Measurements from ENCODE around the gene HSD3B7. TPM values are rescaled to one million over a fixed set of nuclear protein-coding genes. Genes with fewer than 3 reads are reported as not detected.

The HSD3B7 gene
- total RNA-seq, 2 experiments from 2014 or later: 6.3 to 7.8 TPM

DNA sequence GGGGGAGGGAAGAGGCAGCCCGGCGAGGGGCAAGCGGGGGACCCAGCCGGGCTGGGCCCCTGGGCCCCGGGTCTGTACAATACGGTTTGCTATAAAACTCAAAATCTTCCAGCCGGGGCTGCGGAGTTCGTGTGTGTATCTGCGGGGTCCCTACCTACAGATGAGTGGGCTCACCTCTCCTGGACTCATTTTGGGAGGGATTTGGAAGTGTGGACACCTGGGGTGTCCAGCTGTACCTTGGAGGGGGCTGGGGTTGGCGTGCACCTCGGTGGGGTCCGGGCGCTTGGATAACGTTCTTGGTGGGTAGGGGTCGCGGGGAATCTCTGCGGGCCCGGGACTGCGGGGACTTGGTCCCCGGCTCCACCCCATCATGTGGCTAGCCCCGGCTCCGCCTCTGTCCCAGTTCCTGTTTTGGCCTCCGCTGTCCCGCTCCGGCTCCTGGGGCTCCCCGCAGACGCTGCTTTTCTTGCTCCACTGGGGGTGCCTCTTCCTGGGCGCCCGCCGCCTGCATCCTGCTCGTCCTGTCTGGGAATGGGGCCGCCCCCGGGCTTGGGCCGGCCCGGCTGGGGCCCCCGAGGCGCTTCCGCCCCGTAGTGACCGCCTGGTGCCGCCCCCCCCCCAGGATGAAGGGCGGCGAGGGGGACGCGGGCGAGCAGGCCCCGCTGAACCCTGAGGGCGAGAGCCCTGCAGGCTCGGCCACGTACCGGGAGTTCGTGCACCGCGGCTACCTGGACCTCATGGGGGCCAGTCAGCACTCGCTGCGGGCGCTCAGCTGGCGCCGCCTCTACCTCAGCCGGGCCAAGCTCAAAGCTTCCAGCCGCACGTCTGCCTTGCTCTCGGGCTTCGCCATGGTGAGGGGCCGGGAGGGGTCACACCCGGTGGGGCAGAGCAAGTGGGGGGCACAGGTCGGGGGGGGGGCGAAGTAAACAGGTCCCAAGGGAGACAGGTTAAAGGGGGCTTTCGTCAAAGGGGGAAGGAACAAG is 36.0 kb upstream of the HSD3B7 start, which contains the start of gene ORAI3:
ORAI3 (plus strand) TSS at position 402 of the 983 bp plus-strand sequence; CDS start at position 624, 222 bp downstream.
- Mint-ChIP-seq H3K4me1 (ENCODE audit: low read depth) (peaks cover 31% of the 10 kb centered on the region), H3K9me3 (ENCODE audit: insufficient read depth) (no peaks in the 10 kb centered on the region), H3K4me3 (peak within 1 kb of the TSS; percentile 96), H3K27ac (peak within 1 kb of the TSS; percentile 82), H3K27me3 (ENCODE audit: low read depth) (no peaks in the 10 kb centered on the region), H3K36me3 (ENCODE audit: low read depth) (peaks cover 21% of the 10 kb centered on the region)
- DNase-seq (peak; percentile 61), ATAC-seq (peak; percentile 66)
- CTCF ChIA-PET: interaction anchor here (1.0 to 7.1 kb wide), 7 partner anchors 8 to 193 kb away, joined by 3 to 95 read pairs (median 8); partner anchors contain the start of genes KAT8 and SETD1A
- POLR2A ChIA-PET: interaction anchor here (0.9 to 1.4 kb wide), 4 partner anchors 8 to 125 kb away, joined by 3 to 5 read pairs (median 4); partner anchors contain the start of genes SETD1A, ZNF646 and ZNF668

DNA sequence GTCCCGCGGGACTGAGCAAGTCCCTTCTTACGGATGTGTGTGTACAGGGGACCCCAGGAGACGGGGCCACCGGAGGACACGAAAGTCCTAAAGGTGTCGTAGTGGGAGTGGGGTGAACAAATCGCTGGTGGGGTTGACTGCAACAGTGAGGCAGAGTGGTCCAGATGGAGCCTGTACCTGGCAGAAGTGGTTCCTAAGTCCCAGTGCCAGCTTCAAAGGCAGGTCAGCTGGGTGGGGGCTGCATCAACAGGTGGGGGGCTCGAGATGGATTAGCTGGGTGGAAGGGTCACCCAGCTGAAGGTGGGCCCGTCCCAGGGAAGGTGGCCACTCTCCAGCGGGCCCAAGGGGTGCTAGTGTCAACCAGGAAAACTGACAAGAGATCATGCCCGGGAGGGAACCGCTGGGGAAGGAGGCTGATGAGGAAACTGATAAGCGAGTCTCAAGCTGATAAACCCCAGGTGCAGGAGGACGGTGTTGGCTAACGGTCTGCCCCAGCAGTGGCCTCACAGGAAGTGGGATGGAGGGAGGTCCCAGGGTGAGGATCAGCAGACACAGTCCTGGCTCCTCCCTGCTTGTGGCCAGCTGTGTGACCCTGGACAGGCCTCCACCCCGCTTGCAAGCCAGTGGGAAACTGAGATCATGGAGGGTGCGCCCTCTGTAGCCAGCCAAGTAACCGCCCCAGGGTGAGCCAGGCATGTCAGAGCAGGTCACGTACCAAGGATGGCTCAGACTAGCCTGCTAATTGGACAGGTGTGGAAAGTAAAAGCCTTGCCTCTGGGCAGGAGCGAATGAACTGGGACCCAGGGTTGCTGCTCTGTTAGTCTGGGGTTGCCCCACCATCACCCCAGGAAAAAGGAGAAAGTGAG is 35.1 kb upstream of the HSD3B7 start:
- peak overlapping the region; percentile 96 for H3K4me3 Mint-ChIP-seq
- peak overlapping the region; percentile 82 for H3K27ac Mint-ChIP-seq
- H3K27me3 Mint-ChIP-seq (ENCODE audit: low read depth): no peaks in the 10 kb centered on the region
- POLR2A ChIA-PET: interaction anchor here (0.6 to 1.4 kb wide), 7 partner anchors 7 to 231 kb away, joined by 3 to 5 read pairs (median 3); partner anchors contain the start of genes FUS, HSD3B7, SETD1A and ZNF646
- H3K4me1 Mint-ChIP-seq (ENCODE audit: low read depth): peaks cover 28% of the 10 kb centered on the region
- peak; percentile 75 for DNase-seq
- H3K9me3 Mint-ChIP-seq (ENCODE audit: insufficient read depth): no peaks in the 10 kb centered on the region
- peak; percentile 69 for ATAC-seq
- CTCF ChIA-PET: interaction anchor here (1.0 to 7.1 kb wide), 10 partner anchors 8 to 192 kb away, joined by 3 to 95 read pairs (median 4); partner anchors contain the start of genes BCKDK, KAT8 and SETD1A
- H3K36me3 Mint-ChIP-seq (ENCODE audit: low read depth): peaks cover 13% of the 10 kb centered on the region

DNA sequence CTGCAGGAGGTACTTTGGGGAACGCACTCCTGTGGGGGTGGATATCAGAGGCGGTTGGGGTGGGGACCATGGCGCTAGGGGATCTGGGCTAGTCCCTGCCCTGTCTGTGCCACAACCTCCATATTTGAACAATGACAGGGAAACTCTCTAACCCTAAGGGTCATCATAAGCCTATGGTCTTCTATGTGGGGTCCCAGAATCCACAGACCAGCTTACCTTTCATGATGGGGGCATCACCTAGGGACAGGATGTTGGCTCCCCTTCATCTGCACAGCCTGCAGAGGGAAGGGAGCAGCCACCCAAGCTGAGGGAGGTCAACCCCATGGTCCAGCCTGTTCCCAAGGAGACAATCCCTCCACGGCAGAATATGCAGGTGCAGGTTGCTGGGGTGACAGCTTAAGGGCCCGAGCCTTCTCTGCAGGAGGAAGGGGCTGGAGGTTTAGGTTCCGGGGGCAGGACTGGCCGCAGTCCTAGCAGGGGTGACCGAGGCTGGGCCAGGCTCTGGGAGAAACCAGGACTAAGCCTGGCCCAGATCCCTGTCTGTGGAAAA is 34.4 kb upstream of the HSD3B7 start:
- POLR2A ChIA-PET: interaction anchor here (0.6 to 1.4 kb wide), 5 partner anchors 15 to 230 kb away, joined by 3 to 5 read pairs (median 3); partner anchors contain the start of genes FUS, HSD3B7, ZNF646 and ZNF668
- H3K27ac Mint-ChIP-seq: peak overlapping the region; percentile 82

DNA sequence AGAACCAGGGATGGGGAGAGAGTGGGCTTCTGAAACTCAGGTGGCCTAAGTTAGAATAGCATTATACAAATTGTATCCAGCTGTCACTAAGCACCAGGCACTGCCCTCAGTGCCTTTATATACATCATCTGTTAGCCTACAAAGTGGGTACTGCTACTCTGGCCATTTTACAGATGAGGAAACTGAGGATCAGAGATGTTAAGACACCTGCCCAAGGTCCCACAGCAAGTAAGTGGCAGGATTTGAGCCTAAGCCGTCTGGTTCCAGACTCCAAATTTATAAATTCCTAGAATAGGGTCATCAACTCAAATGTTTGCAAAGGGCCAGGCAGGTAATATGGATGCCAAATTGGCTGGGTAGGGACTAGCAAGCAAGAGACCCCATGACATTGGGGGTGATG is 33.8 kb upstream of the HSD3B7 start:
- CTCF ChIA-PET: interaction anchor here (0.7 to 7.1 kb wide), 5 partner anchors 10 to 191 kb away, joined by 3 to 95 read pairs (median 4); partner anchors contain the start of gene BCKDK
- DNase-seq (no peak), ATAC-seq (no peak)
- Mint-ChIP-seq H3K27ac (peak overlapping the region; percentile 49), H3K4me1 (ENCODE audit: low read depth) (peaks cover 31% of the 10 kb centered on the region), H3K9me3 (ENCODE audit: insufficient read depth) (no peaks in the 10 kb centered on the region), H3K4me3 (peak overlapping the region; percentile 28), H3K27me3 (ENCODE audit: low read depth) (no peaks in the 10 kb centered on the region), H3K36me3 (ENCODE audit: low read depth) (peaks cover 11% of the 10 kb centered on the region)
- POLR2A ChIA-PET: interaction anchor here (0.8 to 1.0 kb wide), 2 partner anchors 34 to 229 kb away, joined by 3 read pairs; partner anchors contain the start of genes FUS and HSD3B7

More for the DNA sequence above, 34.4 kb upstream of the HSD3B7 start:
- Mint-ChIP-seq H3K4me1 (ENCODE audit: low read depth) (peaks cover 28% of the 10 kb centered on the region), H3K4me3 (peak overlapping the region; percentile 96), H3K36me3 (ENCODE audit: low read depth) (peaks cover 13% of the 10 kb centered on the region), H3K27me3 (ENCODE audit: low read depth) (no peaks in the 10 kb centered on the region), H3K9me3 (ENCODE audit: insufficient read depth) (no peaks in the 10 kb centered on the region)
- CTCF ChIA-PET: interaction anchor here (0.7 to 7.1 kb wide), 9 partner anchors 10 to 192 kb away, joined by 3 to 95 read pairs (median 5); partner anchors contain the start of genes BCKDK and KAT8
- no peak for ATAC-seq
- DNase-seq: no peak

DNA sequence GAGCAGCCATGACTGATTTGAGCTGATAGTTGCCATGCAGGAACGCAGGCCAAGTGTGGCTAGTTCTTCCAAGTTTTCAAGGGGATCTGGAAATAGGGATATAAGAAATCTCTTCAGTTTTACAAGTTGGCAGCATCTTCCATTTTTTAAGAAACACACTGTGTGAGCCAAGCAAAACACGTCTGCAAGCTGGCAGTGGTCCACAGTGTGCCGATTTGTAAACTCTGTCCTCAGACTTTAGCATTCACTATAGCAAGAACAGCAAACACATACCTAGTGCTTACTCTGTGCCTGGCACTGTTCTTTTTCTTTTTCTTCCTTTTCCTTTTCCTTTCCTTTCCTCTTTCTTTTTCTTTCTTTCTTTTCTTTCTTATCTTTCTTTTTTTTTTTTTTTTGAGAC is 33.3 kb upstream of the HSD3B7 start:
- H3K27ac Mint-ChIP-seq: no peak overlapping the region
- ATAC-seq: no peak
- no peak for DNase-seq

DNA sequence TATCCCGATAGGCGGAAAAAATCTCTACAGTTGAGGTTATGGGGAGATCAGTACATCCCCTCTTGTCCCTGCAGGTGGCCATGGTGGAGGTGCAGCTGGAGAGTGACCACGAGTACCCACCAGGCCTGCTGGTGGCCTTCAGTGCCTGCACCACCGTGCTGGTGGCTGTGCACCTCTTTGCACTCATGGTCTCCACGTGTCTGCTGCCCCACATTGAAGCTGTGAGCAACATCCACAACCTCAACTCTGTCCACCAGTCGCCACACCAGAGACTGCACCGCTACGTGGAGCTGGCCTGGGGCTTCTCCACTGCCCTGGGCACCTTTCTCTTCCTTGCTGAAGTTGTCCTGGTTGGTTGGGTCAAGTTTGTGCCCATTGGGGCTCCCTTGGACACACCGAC is 31.9 kb upstream of the HSD3B7 start:
- ATAC-seq: no peak
- Mint-ChIP-seq H3K27ac (no peak overlapping the region), H3K4me1 (ENCODE audit: low read depth) (peaks cover 37% of the 10 kb centered on the region), H3K27me3 (ENCODE audit: low read depth) (no peaks in the 10 kb centered on the region), H3K4me3 (no peak overlapping the region), H3K9me3 (ENCODE audit: insufficient read depth) (no peaks in the 10 kb centered on the region), H3K36me3 (ENCODE audit: low read depth) (peaks cover 11% of the 10 kb centered on the region)
- ChIA-PET POLR2A (interaction anchor here (0.8 to 1.7 kb wide), 3 partner anchors 121 to 227 kb away, joined by 3 to 5 read pairs (median 4); partner anchors contain the start of genes FUS, ZNF646 and ZNF668), CTCF (interaction anchor here (0.8 to 7.1 kb wide), 10 partner anchors 12 to 189 kb away, joined by 3 to 95 read pairs (median 4); partner anchors contain the start of genes HSD3B7, KAT8, ZNF646 and ZNF668)
- no peak for DNase-seq

More for the DNA sequence above, 33.3 kb upstream of the HSD3B7 start:
- ChIA-PET CTCF (interaction anchor here (1.3 to 7.1 kb wide), 2 partner anchors 11 to 156 kb away, joined by 4 to 95 read pairs; partner anchors contain the start of gene BCKDK), POLR2A (no interaction called here)
- Mint-ChIP-seq H3K9me3 (ENCODE audit: insufficient read depth) (no peaks in the 10 kb centered on the region), H3K27me3 (ENCODE audit: low read depth) (no peaks in the 10 kb centered on the region), H3K36me3 (ENCODE audit: low read depth) (peaks cover 8% of the 10 kb centered on the region), H3K4me1 (ENCODE audit: low read depth) (peaks cover 34% of the 10 kb centered on the region), H3K4me3 (no peak overlapping the region)

DNA sequence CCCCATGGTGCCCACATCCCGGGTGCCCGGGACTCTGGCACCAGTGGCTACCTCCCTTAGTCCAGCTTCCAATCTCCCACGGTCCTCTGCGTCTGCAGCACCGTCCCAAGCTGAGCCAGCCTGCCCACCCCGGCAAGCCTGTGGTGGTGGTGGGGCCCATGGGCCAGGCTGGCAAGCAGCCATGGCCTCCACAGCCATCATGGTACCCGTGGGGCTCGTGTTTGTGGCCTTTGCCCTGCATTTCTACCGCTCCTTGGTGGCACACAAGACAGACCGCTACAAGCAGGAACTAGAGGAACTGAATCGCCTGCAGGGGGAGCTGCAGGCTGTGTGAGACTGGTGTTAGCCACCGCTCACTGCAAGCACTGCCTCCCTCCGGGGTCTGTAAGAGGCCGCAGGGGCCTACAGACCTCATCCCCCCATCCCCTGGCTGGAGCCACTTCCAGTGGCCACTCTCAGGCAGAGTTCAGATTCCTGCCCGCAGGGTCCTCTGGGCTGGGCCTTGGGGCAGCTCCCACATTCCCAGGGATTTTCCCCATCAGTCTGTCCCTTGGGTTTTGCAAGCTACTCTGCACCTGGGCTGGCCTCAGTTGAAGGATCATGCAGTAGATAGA is 31.4 kb upstream of the HSD3B7 start:
- H3K9me3 Mint-ChIP-seq (ENCODE audit: insufficient read depth): no peaks in the 10 kb centered on the region
- DNase-seq (peak; percentile 79), ATAC-seq (no peak)
- ChIA-PET CTCF (interaction anchor here (0.7 to 7.1 kb wide), 17 partner anchors 13 to 348 kb away, joined by 3 to 95 read pairs (median 4); partner anchors contain the start of genes HSD3B7, KAT8, ZNF646 and ZNF668), POLR2A (interaction anchor here (0.8 to 1.7 kb wide), 3 partner anchors 120 to 227 kb away, joined by 3 to 5 read pairs (median 4); partner anchors contain the start of genes FUS, ZNF646 and ZNF668)
- H3K4me1 Mint-ChIP-seq (ENCODE audit: low read depth): peaks cover 40% of the 10 kb centered on the region
- H3K4me3 Mint-ChIP-seq: no peak overlapping the region
- H3K27me3 Mint-ChIP-seq (ENCODE audit: low read depth): no peaks in the 10 kb centered on the region
- no peak overlapping the region for H3K27ac Mint-ChIP-seq
- peaks cover 14% of the 10 kb centered on the region for H3K36me3 Mint-ChIP-seq (ENCODE audit: low read depth)

DNA sequence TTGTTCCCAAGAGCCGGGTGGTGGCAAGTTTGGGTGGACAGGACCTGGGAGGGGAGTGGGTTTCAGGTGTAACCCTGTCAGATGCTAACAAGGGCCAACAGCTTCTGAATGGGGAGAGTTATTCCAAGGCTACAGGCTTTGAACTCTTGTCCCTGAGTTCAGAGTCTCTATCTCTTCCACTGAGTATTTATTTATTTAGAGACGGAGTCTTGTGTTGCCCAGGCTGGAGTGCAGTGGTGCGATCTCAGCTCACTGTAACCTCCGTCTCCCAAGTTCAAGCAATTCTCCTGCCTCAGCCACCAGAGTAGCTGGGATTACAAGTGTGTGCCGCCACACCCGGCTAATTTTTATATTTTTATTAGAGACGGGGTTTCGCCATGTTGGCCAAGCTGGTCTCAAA is 30.0 kb upstream of the HSD3B7 start:
- peaks cover 21% of the 10 kb centered on the region for H3K36me3 Mint-ChIP-seq (ENCODE audit: low read depth)
- no peak overlapping the region for H3K4me3 Mint-ChIP-seq
- ATAC-seq: no peak
- no peak overlapping the region for H3K27ac Mint-ChIP-seq
- H3K9me3 Mint-ChIP-seq (ENCODE audit: insufficient read depth): no peaks in the 10 kb centered on the region
- ChIA-PET POLR2A (interaction anchor here (0.6 to 1.6 kb wide), 2 partner anchors 117 to 192 kb away, joined by 3 read pairs; no protein-coding TSS in a partner anchor), CTCF (interaction anchor here (1.0 to 7.1 kb wide), 6 partner anchors 14 to 222 kb away, joined by 3 to 95 read pairs (median 8); no protein-coding TSS in a partner anchor)
- no peaks in the 10 kb centered on the region for H3K27me3 Mint-ChIP-seq (ENCODE audit: low read depth)
- no peak for DNase-seq
- peaks cover 46% of the 10 kb centered on the region for H3K4me1 Mint-ChIP-seq (ENCODE audit: low read depth)

DNA sequence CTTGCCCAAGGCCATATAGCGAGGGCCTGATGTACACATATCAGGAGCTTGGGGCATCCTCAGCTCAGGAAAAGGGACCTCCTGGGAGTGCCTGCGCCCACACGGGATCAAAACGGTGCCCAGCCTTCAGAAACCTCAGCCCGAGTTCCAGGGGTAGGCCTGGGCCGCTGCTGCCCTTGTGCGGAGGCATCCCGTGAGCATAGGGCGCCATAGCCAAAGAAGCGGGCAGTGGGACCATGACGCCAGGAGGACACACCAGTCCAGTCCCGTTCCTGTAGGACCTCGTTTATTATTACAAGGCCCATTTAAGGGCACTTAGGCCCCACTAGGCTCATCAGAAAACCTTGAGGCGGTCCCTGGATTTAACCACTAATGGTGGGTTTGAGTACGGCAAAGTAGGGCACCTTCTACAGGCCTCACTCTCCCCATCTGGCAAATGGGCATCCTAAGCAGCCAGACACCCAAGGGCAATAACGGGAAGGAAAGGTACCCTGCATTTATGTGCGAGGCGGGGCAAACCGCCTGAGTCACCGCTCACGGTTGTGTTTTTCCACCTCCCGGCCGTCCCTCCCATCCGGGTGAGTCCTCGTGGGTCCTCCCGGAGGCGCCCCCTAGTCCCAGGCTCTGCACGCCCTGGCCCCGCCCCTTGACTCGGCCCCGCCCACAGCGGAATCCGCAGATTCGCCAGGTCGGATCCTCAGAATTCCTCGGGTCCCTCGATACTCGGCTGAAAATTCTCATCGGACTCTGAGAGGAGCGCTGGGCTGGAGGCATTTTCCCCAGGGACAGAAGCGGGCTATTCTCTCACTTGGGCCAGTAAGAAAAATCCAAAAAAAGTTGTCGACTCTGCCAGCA is 28.2 kb upstream of the HSD3B7 start:
- CTCF ChIA-PET: interaction anchor here (0.9 kb wide), 1 partner anchor 8 kb away, joined by 3 read pairs; the partner anchor contains the start of gene ORAI3
- Mint-ChIP-seq H3K27me3 (ENCODE audit: low read depth) (no peaks in the 10 kb centered on the region), H3K4me1 (ENCODE audit: low read depth) (peaks cover 41% of the 10 kb centered on the region), H3K9me3 (ENCODE audit: insufficient read depth) (no peaks in the 10 kb centered on the region), H3K36me3 (ENCODE audit: low read depth) (peaks cover 35% of the 10 kb centered on the region), H3K27ac (peak overlapping the region; percentile 99), H3K4me3 (peak overlapping the region; percentile 95)
- DNase-seq (peak; percentile 88), ATAC-seq (peak; percentile 73)
- POLR2A ChIA-PET: interaction anchor here (0.6 to 2.7 kb wide), 7 partner anchors 8 to 223 kb away, joined by 3 to 9 read pairs (median 3); partner anchors contain the start of genes FUS, ORAI3, VKORC1 and ZNF646
